ENCODE measurements around the gene PAK3. TPM values are rescaled to one million over a fixed set of nuclear protein-coding genes. Genes with fewer than 3 reads are reported as not detected.

PAK3 gene
- total RNA-seq, 1 experiment from 2014 or later: 7.5 TPM

DNA sequence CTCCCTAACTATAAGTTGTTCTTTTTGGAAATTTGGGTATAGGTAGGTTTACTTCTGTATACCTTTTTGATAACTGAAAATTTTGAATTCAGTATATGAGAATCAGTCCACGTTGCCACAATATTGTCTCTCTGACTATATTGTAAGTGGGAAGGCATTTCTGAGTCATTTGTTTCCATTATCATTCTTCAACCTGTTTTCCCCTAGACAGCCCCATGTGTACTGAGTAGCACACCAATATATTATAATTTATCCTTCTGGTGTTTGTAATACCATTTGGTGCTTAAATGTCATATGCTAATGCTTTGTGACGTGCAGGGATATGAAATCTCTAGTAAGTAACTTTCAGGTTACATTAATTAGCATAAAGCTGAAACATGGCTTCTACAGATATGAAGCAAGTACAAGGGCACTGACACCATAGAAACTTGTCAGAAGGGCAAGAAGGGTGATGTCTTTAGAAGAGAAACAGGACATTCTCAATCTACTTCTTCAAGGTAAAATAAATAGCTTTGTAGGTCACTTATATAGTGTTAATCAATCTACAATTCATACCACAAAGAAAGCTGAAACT is 27.7 kb downstream of the PAK3 start:
- Histone ChIP-seq H2BK120ac (ENCODE audit: low read depth, low read length, poor library complexity, severe bottlenecking) (no peak overlapping the region), H3K56ac (ENCODE audit: insufficient read length, low read depth, low read length) (no peak overlapping the region), H3K4me2 (ENCODE audit: insufficient read depth, insufficient read length, low read length) (no peak overlapping the region), H3K4me1 (ENCODE audit: insufficient read depth, low read length) (peaks cover 3% of the 10 kb centered on the region; the same call in 1 of the 2 replicates), H3K4ac (ENCODE audit: low read depth, low read length) (no peak overlapping the region), H4K91ac (ENCODE audit: insufficient read length, low read depth, low read length) (no peak overlapping the region), H4K20me1 (ENCODE audit: control insufficient read depth, insufficient read depth, insufficient read length) (no peaks in the 10 kb centered on the region), H3T11ph (ENCODE audit: low read length) (no peak overlapping the region), H3K18ac (ENCODE audit: insufficient read length, low read depth, low read length) (no peak overlapping the region), H3K9me3 (ENCODE audit: control insufficient read depth, low read depth, low read length) (no peaks in the 10 kb centered on the region), H3K14ac (ENCODE audit: insufficient read depth, low read length) (no peak overlapping the region), H3K79me2 (ENCODE audit: insufficient read depth, low read length) (no peaks in the 10 kb centered on the region), H2AFZ (ENCODE audit: low read length) (no peak overlapping the region), H2BK12ac (ENCODE audit: insufficient read length, low read depth, low read length) (no peak overlapping the region), H3K23ac (ENCODE audit: insufficient read length, low read depth, low read length) (no peak overlapping the region), H2BK15ac (ENCODE audit: low read depth, low read length) (no peak overlapping the region), H4K8ac (replicated peaks; ENCODE audit: insufficient read length, low read depth, low read length) (no peak overlapping the region), H2BK20ac (ENCODE audit: low read depth, low read length, poor library complexity, severe bottlenecking) (no peak overlapping the region), H3K79me1 (ENCODE audit: insufficient read depth, low read depth, low read length, poor library complexity, severe bottlenecking) (no peaks in the 10 kb centered on the region), H2BK5ac (ENCODE audit: insufficient read length, low read length) (no peak overlapping the region), H4K5ac (ENCODE audit: insufficient read length, low read depth, low read length) (no peak overlapping the region), H3K27ac (ENCODE audit: insufficient read length, low read depth, low read length) (no peak overlapping the region), H2AK5ac (ENCODE audit: insufficient read length, low read length) (no peak overlapping the region), H3K27me3 (ENCODE audit: insufficient read depth, low read length) (no peaks in the 10 kb centered on the region), H3K9ac (ENCODE audit: extremely low read depth, insufficient read length, low read length) (no peak overlapping the region), H3K23me2 (ENCODE audit: insufficient read length, low read depth, low read length, poor library complexity, severe bottlenecking) (no peaks in the 10 kb centered on the region)
- Mint-ChIP-seq H3K36me3 (ENCODE audit: insufficient read depth in 1 of 3, low read depth in 3 of 3) (peaks cover 0 to 33% (median 10%) of the 10 kb centered on the region in 3 experiments; a peak in 5 of 7 replicates), H3K4me1 (peaks cover 4 to 7% of the 10 kb centered on the region in 2 experiments; a peak in 3 of 4 replicates), H3K27ac (no peak overlapping the region), H3K4me3 (no peak overlapping the region), H3K9me3 (no peaks in the 10 kb centered on the region), H3K27me3 (ENCODE audit: low read depth) (no peaks in the 10 kb centered on the region)
- WGBS (ENCODE audit: extremely low coverage, insufficient read length, low lambda C conversion rate): no CpG with 5 or more reads among the region's 2 CpGs
- DNase-seq: no peak
- TF ChIP-seq, protein P1, sequence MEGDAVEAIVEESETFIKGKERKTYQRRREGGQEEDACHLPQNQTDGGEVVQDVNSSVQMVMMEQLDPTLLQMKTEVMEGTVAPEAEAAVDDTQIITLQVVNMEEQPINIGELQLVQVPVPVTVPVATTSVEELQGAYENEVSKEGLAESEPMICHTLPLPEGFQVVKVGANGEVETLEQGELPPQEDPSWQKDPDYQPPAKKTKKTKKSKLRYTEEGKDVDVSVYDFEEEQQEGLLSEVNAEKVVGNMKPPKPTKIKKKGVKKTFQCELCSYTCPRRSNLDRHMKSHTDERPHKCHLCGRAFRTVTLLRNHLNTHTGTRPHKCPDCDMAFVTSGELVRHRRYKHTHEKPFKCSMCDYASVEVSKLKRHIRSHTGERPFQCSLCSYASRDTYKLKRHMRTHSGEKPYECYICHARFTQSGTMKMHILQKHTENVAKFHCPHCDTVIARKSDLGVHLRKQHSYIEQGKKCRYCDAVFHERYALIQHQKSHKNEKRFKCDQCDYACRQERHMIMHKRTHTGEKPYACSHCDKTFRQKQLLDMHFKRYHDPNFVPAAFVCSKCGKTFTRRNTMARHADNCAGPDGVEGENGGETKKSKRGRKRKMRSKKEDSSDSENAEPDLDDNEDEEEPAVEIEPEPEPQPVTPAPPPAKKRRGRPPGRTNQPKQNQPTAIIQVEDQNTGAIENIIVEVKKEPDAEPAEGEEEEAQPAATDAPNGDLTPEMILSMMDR (conservative IDR thresholded peaks at IDR 0.05): no peak
